Measurements from ENCODE around the gene PRSS38. TPM values are rescaled to one million over a fixed set of nuclear protein-coding genes. Genes with fewer than 3 reads are reported as not detected.

PRSS38 gene
- total and polyA plus RNA-seq, 2 experiments from 2014 or later: not detected

DNA sequence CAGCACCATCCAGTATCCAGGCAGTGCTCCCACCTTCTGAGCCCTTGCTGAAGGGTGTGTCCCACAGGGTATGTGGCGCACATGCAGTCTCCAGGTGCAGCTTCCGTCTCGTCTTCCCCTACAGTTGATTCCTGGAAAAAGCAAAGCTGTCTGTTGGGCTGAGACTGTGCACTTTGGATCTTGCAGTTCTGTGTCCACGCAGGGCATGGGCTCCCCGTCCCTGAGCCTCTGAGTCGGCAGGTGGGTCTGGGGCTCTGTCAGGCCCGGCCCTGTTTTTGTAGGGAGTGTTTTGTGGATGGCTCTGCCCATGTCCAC, 47.4 kb upstream of the PRSS38 start:
- ATAC-seq (no peak), DNase-seq (ENCODE audit: low spot score) (no peak)
- Histone ChIP-seq H3K36me3 (ENCODE audit: insufficient read depth) (no peaks in the 10 kb centered on the region), H3K27ac (ENCODE audit: low read depth) (no peak overlapping the region), H3K4me1 (ENCODE audit: insufficient read depth) (no peaks in the 10 kb centered on the region), H3K9me2 (ENCODE audit: insufficient read depth) (no peaks in the 10 kb centered on the region), H3K4me2 (no peak overlapping the region), H3K79me2 (replicated peaks; ENCODE audit: insufficient read depth) (0 out of 2 replicates have a peak, but pooled peaks cover 9% of the 10 kb centered on the region), H3K27me3 (ENCODE audit: insufficient read depth) (no peaks in the 10 kb centered on the region), H4K20me1 (replicated peaks; ENCODE audit: insufficient read depth) (peaks cover 5% of the 10 kb centered on the region; the same call in 1 of the 2 replicates), H2AFZ (no peak overlapping the region), H3F3A (replicated peaks; ENCODE audit: low read depth) (no peaks in the 10 kb centered on the region), H3K4me3 (no peak overlapping the region)
- no peak for TF ChIP-seq ZNF114 (CRISPR knock-in tag; IDR thresholded peaks at IDR 0.05)
- TF ChIP-seq, protein P1, sequence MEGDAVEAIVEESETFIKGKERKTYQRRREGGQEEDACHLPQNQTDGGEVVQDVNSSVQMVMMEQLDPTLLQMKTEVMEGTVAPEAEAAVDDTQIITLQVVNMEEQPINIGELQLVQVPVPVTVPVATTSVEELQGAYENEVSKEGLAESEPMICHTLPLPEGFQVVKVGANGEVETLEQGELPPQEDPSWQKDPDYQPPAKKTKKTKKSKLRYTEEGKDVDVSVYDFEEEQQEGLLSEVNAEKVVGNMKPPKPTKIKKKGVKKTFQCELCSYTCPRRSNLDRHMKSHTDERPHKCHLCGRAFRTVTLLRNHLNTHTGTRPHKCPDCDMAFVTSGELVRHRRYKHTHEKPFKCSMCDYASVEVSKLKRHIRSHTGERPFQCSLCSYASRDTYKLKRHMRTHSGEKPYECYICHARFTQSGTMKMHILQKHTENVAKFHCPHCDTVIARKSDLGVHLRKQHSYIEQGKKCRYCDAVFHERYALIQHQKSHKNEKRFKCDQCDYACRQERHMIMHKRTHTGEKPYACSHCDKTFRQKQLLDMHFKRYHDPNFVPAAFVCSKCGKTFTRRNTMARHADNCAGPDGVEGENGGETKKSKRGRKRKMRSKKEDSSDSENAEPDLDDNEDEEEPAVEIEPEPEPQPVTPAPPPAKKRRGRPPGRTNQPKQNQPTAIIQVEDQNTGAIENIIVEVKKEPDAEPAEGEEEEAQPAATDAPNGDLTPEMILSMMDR (conservative IDR thresholded peaks at IDR 0.05; ENCODE audit: low read depth in 2 of 2): no peak
- TF ChIP-seq POLR2AphosphoS5 (IDR thresholded peaks at IDR 0.05; ENCODE audit: low read depth): no peak
- TF ChIP-seq CREB1 (CRISPR knock-in tag; IDR thresholded peaks at IDR 0.05; ENCODE audit: low read depth): no peak
- TF ChIP-seq ZNF331 (CRISPR knock-in tag; IDR thresholded peaks at IDR 0.05; ENCODE audit: low read depth): no peak
- no peak for TF ChIP-seq EZH2 (IDR thresholded peaks at IDR 0.05; ENCODE audit: low read depth, unreplicated experiment)
- TF ChIP-seq EZH2phosphoT487 (IDR thresholded peaks at IDR 0.05; ENCODE audit: unreplicated experiment): no peak
- no peak for TF ChIP-seq JUNB (IDR thresholded peaks at IDR 0.05; ENCODE audit: unreplicated experiment)
- TF ChIP-seq, protein P2, sequence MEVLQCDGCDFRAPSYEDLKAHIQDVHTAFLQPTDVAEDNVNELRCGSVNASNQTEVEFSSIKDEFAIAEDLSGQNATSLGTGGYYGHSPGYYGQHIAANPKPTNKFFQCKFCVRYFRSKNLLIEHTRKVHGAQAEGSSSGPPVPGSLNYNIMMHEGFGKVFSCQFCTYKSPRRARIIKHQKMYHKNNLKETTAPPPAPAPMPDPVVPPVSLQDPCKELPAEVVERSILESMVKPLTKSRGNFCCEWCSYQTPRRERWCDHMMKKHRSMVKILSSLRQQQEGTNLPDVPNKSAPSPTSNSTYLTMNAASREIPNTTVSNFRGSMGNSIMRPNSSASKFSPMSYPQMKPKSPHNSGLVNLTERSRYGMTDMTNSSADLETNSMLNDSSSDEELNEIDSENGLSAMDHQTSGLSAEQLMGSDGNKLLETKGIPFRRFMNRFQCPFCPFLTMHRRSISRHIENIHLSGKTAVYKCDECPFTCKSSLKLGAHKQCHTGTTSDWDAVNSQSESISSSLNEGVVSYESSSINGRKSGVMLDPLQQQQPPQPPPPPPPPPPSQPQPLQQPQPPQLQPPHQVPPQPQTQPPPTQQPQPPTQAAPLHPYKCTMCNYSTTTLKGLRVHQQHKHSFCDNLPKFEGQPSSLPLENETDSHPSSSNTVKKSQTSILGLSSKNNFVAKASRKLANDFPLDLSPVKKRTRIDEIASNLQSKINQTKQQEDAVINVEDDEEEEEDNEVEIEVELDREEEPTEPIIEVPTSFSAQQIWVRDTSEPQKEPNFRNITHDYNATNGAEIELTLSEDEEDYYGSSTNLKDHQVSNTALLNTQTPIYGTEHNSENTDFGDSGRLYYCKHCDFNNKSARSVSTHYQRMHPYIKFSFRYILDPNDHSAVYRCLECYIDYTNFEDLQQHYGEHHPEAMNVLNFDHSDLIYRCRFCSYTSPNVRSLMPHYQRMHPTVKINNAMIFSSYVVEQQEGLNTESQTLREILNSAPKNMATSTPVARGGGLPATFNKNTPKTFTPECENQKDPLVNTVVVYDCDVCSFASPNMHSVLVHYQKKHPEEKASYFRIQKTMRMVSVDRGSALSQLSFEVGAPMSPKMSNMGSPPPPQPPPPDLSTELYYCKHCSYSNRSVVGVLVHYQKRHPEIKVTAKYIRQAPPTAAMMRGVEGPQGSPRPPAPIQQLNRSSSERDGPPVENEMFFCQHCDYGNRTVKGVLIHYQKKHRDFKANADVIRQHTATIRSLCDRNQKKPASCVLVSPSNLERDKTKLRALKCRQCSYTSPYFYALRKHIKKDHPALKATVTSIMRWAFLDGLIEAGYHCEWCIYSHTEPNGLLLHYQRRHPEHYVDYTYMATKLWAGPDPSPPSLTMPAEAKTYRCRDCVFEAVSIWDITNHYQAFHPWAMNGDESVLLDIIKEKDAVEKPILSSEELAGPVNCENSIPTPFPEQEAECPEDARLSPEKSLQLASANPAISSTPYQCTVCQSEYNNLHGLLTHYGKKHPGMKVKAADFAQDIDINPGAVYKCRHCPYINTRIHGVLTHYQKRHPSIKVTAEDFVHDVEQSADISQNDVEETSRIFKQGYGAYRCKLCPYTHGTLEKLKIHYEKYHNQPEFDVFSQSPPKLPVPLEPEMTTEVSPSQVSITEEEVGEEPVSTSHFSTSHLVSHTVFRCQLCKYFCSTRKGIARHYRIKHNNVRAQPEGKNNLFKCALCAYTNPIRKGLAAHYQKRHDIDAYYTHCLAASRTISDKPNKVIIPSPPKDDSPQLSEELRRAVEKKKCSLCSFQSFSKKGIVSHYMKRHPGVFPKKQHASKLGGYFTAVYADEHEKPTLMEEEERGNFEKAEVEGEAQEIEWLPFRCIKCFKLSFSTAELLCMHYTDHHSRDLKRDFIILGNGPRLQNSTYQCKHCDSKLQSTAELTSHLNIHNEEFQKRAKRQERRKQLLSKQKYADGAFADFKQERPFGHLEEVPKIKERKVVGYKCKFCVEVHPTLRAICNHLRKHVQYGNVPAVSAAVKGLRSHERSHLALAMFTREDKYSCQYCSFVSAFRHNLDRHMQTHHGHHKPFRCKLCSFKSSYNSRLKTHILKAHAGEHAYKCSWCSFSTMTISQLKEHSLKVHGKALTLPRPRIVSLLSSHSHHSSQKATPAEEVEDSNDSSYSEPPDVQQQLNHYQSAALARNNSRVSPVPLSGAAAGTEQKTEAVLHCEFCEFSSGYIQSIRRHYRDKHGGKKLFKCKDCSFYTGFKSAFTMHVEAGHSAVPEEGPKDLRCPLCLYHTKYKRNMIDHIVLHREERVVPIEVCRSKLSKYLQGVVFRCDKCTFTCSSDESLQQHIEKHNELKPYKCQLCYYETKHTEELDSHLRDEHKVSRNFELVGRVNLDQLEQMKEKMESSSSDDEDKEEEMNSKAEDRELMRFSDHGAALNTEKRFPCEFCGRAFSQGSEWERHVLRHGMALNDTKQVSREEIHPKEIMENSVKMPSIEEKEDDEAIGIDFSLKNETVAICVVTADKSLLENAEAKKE (CRISPR knock-in tag; IDR thresholded peaks at IDR 0.05): no peak
- no peak for TF ChIP-seq STAT1 (IDR thresholded peaks at IDR 0.05; ENCODE audit: unreplicated experiment)
- TF ChIP-seq, protein P3, sequence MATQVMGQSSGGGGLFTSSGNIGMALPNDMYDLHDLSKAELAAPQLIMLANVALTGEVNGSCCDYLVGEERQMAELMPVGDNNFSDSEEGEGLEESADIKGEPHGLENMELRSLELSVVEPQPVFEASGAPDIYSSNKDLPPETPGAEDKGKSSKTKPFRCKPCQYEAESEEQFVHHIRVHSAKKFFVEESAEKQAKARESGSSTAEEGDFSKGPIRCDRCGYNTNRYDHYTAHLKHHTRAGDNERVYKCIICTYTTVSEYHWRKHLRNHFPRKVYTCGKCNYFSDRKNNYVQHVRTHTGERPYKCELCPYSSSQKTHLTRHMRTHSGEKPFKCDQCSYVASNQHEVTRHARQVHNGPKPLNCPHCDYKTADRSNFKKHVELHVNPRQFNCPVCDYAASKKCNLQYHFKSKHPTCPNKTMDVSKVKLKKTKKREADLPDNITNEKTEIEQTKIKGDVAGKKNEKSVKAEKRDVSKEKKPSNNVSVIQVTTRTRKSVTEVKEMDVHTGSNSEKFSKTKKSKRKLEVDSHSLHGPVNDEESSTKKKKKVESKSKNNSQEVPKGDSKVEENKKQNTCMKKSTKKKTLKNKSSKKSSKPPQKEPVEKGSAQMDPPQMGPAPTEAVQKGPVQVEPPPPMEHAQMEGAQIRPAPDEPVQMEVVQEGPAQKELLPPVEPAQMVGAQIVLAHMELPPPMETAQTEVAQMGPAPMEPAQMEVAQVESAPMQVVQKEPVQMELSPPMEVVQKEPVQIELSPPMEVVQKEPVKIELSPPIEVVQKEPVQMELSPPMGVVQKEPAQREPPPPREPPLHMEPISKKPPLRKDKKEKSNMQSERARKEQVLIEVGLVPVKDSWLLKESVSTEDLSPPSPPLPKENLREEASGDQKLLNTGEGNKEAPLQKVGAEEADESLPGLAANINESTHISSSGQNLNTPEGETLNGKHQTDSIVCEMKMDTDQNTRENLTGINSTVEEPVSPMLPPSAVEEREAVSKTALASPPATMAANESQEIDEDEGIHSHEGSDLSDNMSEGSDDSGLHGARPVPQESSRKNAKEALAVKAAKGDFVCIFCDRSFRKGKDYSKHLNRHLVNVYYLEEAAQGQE (IDR thresholded peaks at IDR 0.05; ENCODE audit: unreplicated experiment): no peak
- TF ChIP-seq NANOG (IDR thresholded peaks at IDR 0.05; ENCODE audit: borderline replicate concordance): no peak
- no peak for TF ChIP-seq ETS1 (IDR thresholded peaks at IDR 0.05)
- Mint-ChIP-seq H3K27me3 (ENCODE audit: insufficient read depth, low read depth, poor library complexity) (peaks cover 6% of the 10 kb centered on the region), H3K4me3 (no peak overlapping the region), H3K27ac (no peak overlapping the region), H3K9me3 (no peaks in the 10 kb centered on the region), H3K4me1 (no peaks in the 10 kb centered on the region; the same call in 2 of the 3 replicates), H3K36me3 (ENCODE audit: low read depth) (peaks cover 29% of the 10 kb centered on the region)
